ENCODE measurements around the gene POU5F1.
A peak's percentile ranks its signal among the peaks of the same experiment; 100 is the strongest.

Gene POU5F1

GRCh38 chr6:31114970-31115849, 55.3 kb downstream of the POU5F1 start:
- peak; percentile 69 for DNase-seq (ENCODE audit: low read depth, low spot score)
- H3K4me3 ChIP-seq (ENCODE audit: low read depth, low read length), result peak overlapping the region; percentile 17
- peak; percentile 55 for TF ChIP-seq CTCF (IDR thresholded peaks at IDR 0.05; ENCODE audit: low read depth, low read length)
- in situ Hi-C loops (cut with HindIII; ENCODE audit: low sequenced_read_pairs), result no loop called here

- H3K4me3 ChIP-seq (ENCODE audit: low read depth, low read length), result peak within 1 kb of the TSS; percentile 17
- in situ Hi-C loops (cut with HindIII; ENCODE audit: low sequenced_read_pairs), result no loop called here
- no peak for TF ChIP-seq CTCF (IDR thresholded peaks at IDR 0.05; ENCODE audit: low read depth, low read length)
- peak; percentile 96 for DNase-seq (ENCODE audit: low read depth, low spot score)
These were observed 56.0 kb downstream of the POU5F1 start, which contains the start of gene PSORS1C1 for GRCh38 chr6:31114541-31114878. PSORS1C1 (plus strand) TSS chr6:31114800; CDS start chr6:31129633, 14,833 bp downstream.

Measured in astrocyte of the spinal cord (primary cell).